H1 (cell line): ENCODE results near the gene PARD3. TPM values are rescaled to one million over a fixed set of nuclear protein-coding genes. Genes with fewer than 3 reads are reported as not detected.

ENCODE experiments used
- CTCF ChIA-PET: fragments of 300-600 bp; sonication (Branson Sonifier 250); formaldehyde crosslinking; loops from one replicate; lab custom pipeline; 2021; ENCODE audit not compliant: partially characterized antibody; lab: Charles Lee
- POLR2A ChIA-PET: fragments of 300-600 bp; sonication (Branson Sonifier 250); formaldehyde crosslinking; loops from one replicate; lab custom pipeline; 2021; ENCODE audit warnings: inconsistent platforms; ENCODE audit not compliant: partially characterized antibody; lab: Charles Lee
- DNase-seq, 2 experiments: peaks; one replicate each; pipeline versions ENCODE4 v3.0.0 to v3.0.0-alpha.2; 2010 to 2022; ENCODE audit warnings: low spot score in 2 of 2, low read depth in 1 of 2, mixed read lengths in 1 of 2
- FAIRE-seq: peaks from 2 replicates; lab custom pipeline; 2011; peaks lifted over from hg19 to GRCh38; lab: Jason Lieb, UNC
- H2AFZ ChIP-seq: 2 replicates; pipeline ENCODE4 v1.8.1; 2012; ENCODE audit warnings: low read length, inconsistent platforms
- H2AK5ac ChIP-seq: 2 replicates; pipeline ENCODE4 v1.6.1; 2013; ENCODE audit warnings: low read depth, low read length
- H2BK120ac ChIP-seq: replicated peaks from 2 replicates; pipeline ENCODE3; 2013; ENCODE audit warnings: low read depth, low read length, inconsistent platforms
- H2BK12ac ChIP-seq: 2 replicates; pipeline ENCODE4 v1.6.1; 2013; ENCODE audit warnings: low read depth, low read length
- H2BK15ac ChIP-seq: 2 replicates; pipeline ENCODE4 v1.6.1; 2013; ENCODE audit warnings: low read length
- H2BK20ac ChIP-seq: 2 replicates; pipeline ENCODE4 v1.6.1; 2013; ENCODE audit warnings: low read length
- H2BK5ac ChIP-seq: 2 replicates; pipeline ENCODE4 v1.6.1; 2013; ENCODE audit warnings: low read depth, low read length
- H3K14ac ChIP-seq: 2 replicates; pipeline ENCODE4 v1.6.1; 2013; ENCODE audit warnings: inconsistent platforms; ENCODE audit not compliant: insufficient read length
- H3K18ac ChIP-seq: 2 replicates; pipeline ENCODE4 v1.6.1; 2013; ENCODE audit warnings: low read length; ENCODE audit errors: extremely low read depth
- H3K23ac ChIP-seq: 2 replicates; pipeline ENCODE4 v1.6.1; 2013; ENCODE audit warnings: inconsistent platforms; ENCODE audit not compliant: insufficient read length
- H3K23me2 ChIP-seq: 2 replicates; pipeline ENCODE4 v1.6.1; 2013; ENCODE audit warnings: low read depth, low read length
- H3K27ac ChIP-seq: 2 replicates; pipeline ENCODE4 v1.6.1; 2011; ENCODE audit warnings: low read depth, low read length, inconsistent platforms
- H3K27me3 ChIP-seq, 4 experiments: replicated peaks in 1 of 4; 1 replicate in 1 of 4; 2 replicates in 3 of 4; pipeline versions ENCODE4 v1.6.1 to v1.8.1; 2011 to 2013; ENCODE audit warnings: low read length in 3 of 4, mild to moderate bottlenecking in 3 of 4, inconsistent platforms in 2 of 4, mixed read lengths in 2 of 4, moderate library complexity in 1 of 4; ENCODE audit not compliant: control insufficient read depth in 3 of 4, insufficient read depth in 3 of 4; ENCODE audit errors: extremely low read depth in 1 of 4
- H3K36me3 ChIP-seq, 4 experiments: 2 replicates each; pipeline versions ENCODE4 v1.6.1 to v1.8.1; 2011 to 2013; ENCODE audit warnings: mild to moderate bottlenecking in 4 of 4, low read length in 3 of 4, moderate library complexity in 2 of 4, control low read depth in 1 of 4, inconsistent platforms in 1 of 4; ENCODE audit not compliant: insufficient read depth in 4 of 4, control insufficient read depth in 2 of 4
- H3K4ac ChIP-seq: replicated peaks from 2 replicates; pipeline ENCODE3; 2013; ENCODE audit warnings: low read length, low read depth, mixed read lengths, inconsistent platforms; ENCODE audit not compliant: insufficient read length
- H3K4me1 ChIP-seq, 4 experiments: replicated peaks in 1 of 4; 1 replicate in 1 of 4; 2 replicates in 3 of 4; pipeline versions ENCODE4 v1.6.1 to v1.8.1; 2011 to 2013; ENCODE audit warnings: low read length in 3 of 4, inconsistent platforms in 2 of 4, mixed read lengths in 1 of 4; ENCODE audit not compliant: insufficient read depth in 4 of 4, control insufficient read depth in 3 of 4
- H3K4me2 ChIP-seq, 2 experiments: 2 replicates each; pipeline versions ENCODE4 v1.6.1 to v1.8.1; 2011 to 2013; ENCODE audit warnings: low read depth in 2 of 2, low read length in 2 of 2, control low read depth in 1 of 2, inconsistent platforms in 1 of 2, mild to moderate bottlenecking in 1 of 2; ENCODE audit not compliant: insufficient read depth in 1 of 2
- H3K4me3 ChIP-seq, 4 experiments: fragments of 200-600, 300-600 bp in 1 of 4; sonication (generic), shearing (Covaris generic), sonication (Bioruptor Twin) in 1 of 4; 2 replicates each; pipeline versions ENCODE4 v1.5.1 to v1.8.1; 2011 to 2016; ENCODE audit warnings: low read length in 4 of 4, low read depth in 3 of 4, control low read depth in 2 of 4, inconsistent platforms in 2 of 4, mild to moderate bottlenecking in 2 of 4, mixed read lengths in 1 of 4, moderate library complexity in 1 of 4; ENCODE audit not compliant: insufficient read depth in 2 of 4; ENCODE audit errors: extremely low read depth in 1 of 4
- H3K56ac ChIP-seq: replicated peaks from 2 replicates; pipeline ENCODE3; 2013; ENCODE audit warnings: low read depth, mild to moderate bottlenecking, mixed read lengths, low read length, inconsistent platforms; ENCODE audit not compliant: insufficient read length
- H3K79me1 ChIP-seq: 2 replicates; pipeline ENCODE4 v1.6.1; 2013; ENCODE audit warnings: low read depth, low read length, control low read depth
- H3K79me2 ChIP-seq, 2 experiments: 2 replicates each; pipeline versions ENCODE4 v1.6.1 to v1.8.1; 2012 to 2013; ENCODE audit warnings: low read length in 2 of 2, mild to moderate bottlenecking in 2 of 2, inconsistent platforms in 1 of 2; ENCODE audit not compliant: insufficient read depth in 2 of 2, control insufficient read depth in 1 of 2
- H3K9ac ChIP-seq, 4 experiments: replicated peaks in 1 of 4; 1 replicate in 1 of 4; 2 replicates in 3 of 4; pipeline versions ENCODE4 v1.6.1 to v1.8.1; 2011 to 2013; ENCODE audit warnings: low read depth in 3 of 4, low read length in 3 of 4, control low read depth in 2 of 4, mild to moderate bottlenecking in 2 of 4, moderate library complexity in 2 of 4, inconsistent platforms in 1 of 4; ENCODE audit errors: extremely low read depth in 1 of 4
- H3K9me3 ChIP-seq, 2 experiments: 2 replicates each; pipeline versions ENCODE4 v1.6.1 to v1.8.1; 2012 to 2013; ENCODE audit warnings: mild to moderate bottlenecking in 2 of 2, moderate library complexity in 2 of 2, control low read depth in 1 of 2, inconsistent platforms in 1 of 2, low read depth in 1 of 2, low read length in 1 of 2, mixed read lengths in 1 of 2; ENCODE audit not compliant: insufficient read depth in 2 of 2
- H4K20me1 ChIP-seq, 2 experiments: replicated peaks in 1 of 2; 2 replicates each; pipeline versions ENCODE3 to v1.8.1; 2011 to 2013; ENCODE audit warnings: inconsistent platforms in 2 of 2, low read length in 2 of 2, mild to moderate bottlenecking in 1 of 2; ENCODE audit not compliant: insufficient read depth in 2 of 2, control insufficient read depth in 1 of 2
- H4K5ac ChIP-seq: 2 replicates; pipeline ENCODE4 v1.6.1; 2013; ENCODE audit warnings: low read length, low read depth, mixed read lengths, inconsistent platforms; ENCODE audit not compliant: insufficient read length
- H4K8ac ChIP-seq: 2 replicates; pipeline ENCODE4 v1.8.0; 2013; ENCODE audit warnings: mild to moderate bottlenecking, moderate library complexity, low read length, inconsistent platforms; ENCODE audit not compliant: insufficient read depth; ENCODE audit errors: extremely low read depth
- H4K91ac ChIP-seq: replicated peaks from 2 replicates; pipeline ENCODE3; 2013; ENCODE audit warnings: low read length, mixed read lengths, inconsistent platforms; ENCODE audit not compliant: insufficient read length
- RBBP5 ChIP-seq: IDR thresholded peaks from 2 replicates; pipeline ENCODE4 v1.7.1; 2012; ENCODE audit warnings: low read depth, mild to moderate bottlenecking, inconsistent platforms, low read length, moderate library complexity, borderline replicate concordance
- RFX5 ChIP-seq: IDR thresholded peaks from 2 replicates; pipeline ENCODE4 v1.6.1; 2011; ENCODE audit warnings: low read depth, low read length, improper control_type of control experiment, borderline replicate concordance
- WGBS, 2 experiments: shearing (Covaris generic) in 1 of 2; methylation state at CpG; one replicate each; pipeline versions ENCODE4 v1.1.6 to v1.1.7; 2013 to 2015; ENCODE audit warnings: low lambda C conversion rate in 2 of 2, mixed read lengths in 2 of 2, inconsistent platforms in 1 of 2, low coverage in 1 of 2, missing lambda C conversion rate in 1 of 2; ENCODE audit not compliant: insufficient replicate concordance in 2 of 2, insufficient coverage in 1 of 2, insufficient read length in 1 of 2; ENCODE audit errors: extremely low coverage in 1 of 2, missing lambda C conversion rate in 1 of 2; 5-methylcytosine and 5-hydroxymethylcytosine counted together
- polyA plus RNA-seq, 7 experiments: library from polyadenylated mRNA; depleted of rRNA in 3 of 7; stranded (reverse) in 5 of 7; unstranded in 2 of 7; fragments of >200 nt in 5 of 7; fragments of 200-250 nt in 2 of 7; gene quantifications; 1 replicate in 5 of 7; 2 replicates in 1 of 7; 4 replicates in 1 of 7; pipeline versions ENCODE4 v1.2.1 to v1.2.3, GENCODE V29; 2011 to 2013; ENCODE audit warnings: missing spikeins in 2 of 7, mixed read lengths in 2 of 7
- total RNA-seq: library from RNA; stranded (reverse); fragmentation: NEBNext Ultra II Directional; extraction: Animal tissue kit (Norgen Biotek cat#: 25700); gene quantifications from 2 replicates; pipeline ENCODE4 v1.2.1, GENCODE V29; 2021

PARD3 gene
- total and polyA plus RNA-seq, 2 of the 8 experiments (the other 6 are each of a cell fraction or from before 2014, with no cell fraction given), result 19.7 to 49.1 TPM

- H2BK12ac ChIP-seq, result no peak overlapping the region
- ChIA-PET POLR2A (no interaction called here), CTCF (interaction anchor here (0.6 to 3.1 kb wide), 11 partner anchors 10 to 316 kb away, joined by 3 to 20 read pairs (median 4); no protein-coding TSS in a partner anchor)
- H3K4me2 ChIP-seq, result peak overlapping the region; percentile 21 to 30; a peak in 2 of 4 replicates
- FAIRE-seq (peak; percentile 75), DNase-seq (no peak)
- H3K14ac ChIP-seq, result no peak overlapping the region
- H4K8ac ChIP-seq, result no peak overlapping the region
- WGBS, 2 experiments, result 58% methylated on average over 12 of the region's 12 CpGs; no CpG with 5 or more reads in 1 of the 2 experiments
- H3K4me3 ChIP-seq, result no peak overlapping the region; a peak in 3 of 8 replicates
- peaks cover 8% of the 10 kb centered on the region; the same call in 1 of the 2 replicates for H3K79me1 ChIP-seq
- H4K91ac ChIP-seq, result peak overlapping the region; percentile 11
- no peak overlapping the region for H2AK5ac ChIP-seq
- H4K5ac ChIP-seq, result no peak overlapping the region
- peaks cover 7 to 10% of the 10 kb centered on the region in 2 experiments for H4K20me1 ChIP-seq
- H2BK15ac ChIP-seq, result no peak overlapping the region
- H3K9me3 ChIP-seq, result no peaks in the 10 kb centered on the region
- H3K23ac ChIP-seq, result no peak overlapping the region
- TF ChIP-seq RFX5, result no peak
- TF ChIP-seq RBBP5, result no peak
- TF ChIP-seq, all 59 proteins: peak for 0
- Histone ChIP-seq H3K27me3 (no peaks in the 10 kb centered on the region), H3K27ac (peak overlapping the region; percentile 38; the same call in 1 of the 2 replicates), H2AFZ (no peak overlapping the region), H3K4ac (no peak overlapping the region), H3K23me2 (0 out of 2 replicates have a peak, but pooled peaks cover 2% of the 10 kb centered on the region), H2BK120ac (no peak overlapping the region), H3K18ac (no peak overlapping the region), H2BK20ac (no peak overlapping the region), H3K79me2 (peaks cover 0 to 83% of the 10 kb centered on the region in 2 experiments), H3K56ac (no peak overlapping the region), H2BK5ac (peak overlapping the region; percentile 12; the same call in 1 of the 2 replicates), H3K36me3 (no peaks in the 10 kb centered on the region; a peak in 1 of 8 replicates), H3K4me1 (peaks cover 16 to 26% (median 19%) of the 10 kb centered on the region in 4 experiments), H3K9ac (no peak overlapping the region)
These were observed 77.9 kb downstream of the PARD3 start for GRCh38 chr10:34736976-34737771.
